Bronchial epithelial cell (primary cell): ENCODE results near the gene FRMD4A. TPM values are rescaled to one million over a fixed set of nuclear protein-coding genes. Genes with fewer than 3 reads are reported as not detected.

Experiments
- DNase-seq: peaks from one replicate; pipeline ENCODE4 v3.0.0-alpha.2; 2010; ENCODE audit warnings: low read depth
- FAIRE-seq: peaks from 2 replicates; lab custom pipeline; 2011; peaks lifted over from hg19 to GRCh38; lab: Jason Lieb, UNC
- H3K27me3 ChIP-seq: 2 replicates; pipeline ENCODE4 v1.5.1; 2011; ENCODE audit warnings: low read length; ENCODE audit not compliant: control insufficient read depth, insufficient read depth
- H3K36me3 ChIP-seq: 2 replicates; pipeline ENCODE4 v1.5.1; 2011; ENCODE audit warnings: low read length; ENCODE audit not compliant: control insufficient read depth, insufficient read depth
- H3K4me3 ChIP-seq: 2 replicates; pipeline ENCODE4 v1.5.1; 2011; ENCODE audit warnings: mild to moderate bottlenecking, low read depth, low read length, control low read depth
- CTCF ChIP-seq: IDR thresholded peaks from 2 replicates; pipeline ENCODE4 v1.5.1; 2011; ENCODE audit warnings: mild to moderate bottlenecking, moderate library complexity, low read length, control low read depth, inconsistent platforms; ENCODE audit not compliant: insufficient read depth, severe bottlenecking
- total RNA-seq: library from RNA; depleted of rRNA; stranded (reverse); fragments of >200 nt; gene quantifications from 2 replicates; pipeline ENCODE4 v1.2.1, GENCODE V29; 2014

The FRMD4A gene
- total RNA-seq, 1 donor from 2014 or later, result 3.2 TPM

- FAIRE-seq, result no peak
- H3K36me3 ChIP-seq, result no peaks in the 10 kb centered on the region
- no peaks in the 10 kb centered on the region for H3K27me3 ChIP-seq
- no peak overlapping the region for H3K4me3 ChIP-seq
- TF ChIP-seq CTCF, result no peak
- no peak for DNase-seq
Measured at GRCh38 chr10:13998163-13998835, 332.4 kb downstream of the FRMD4A start.

- Histone ChIP-seq H3K27me3 (no peaks in the 10 kb centered on the region), H3K36me3 (no peaks in the 10 kb centered on the region), H3K4me3 (no peak overlapping the region)
- FAIRE-seq (no peak), DNase-seq (no peak)
- TF ChIP-seq CTCF, result no peak
Measured at GRCh38 chr10:13997650-13998049, 333.1 kb downstream of the FRMD4A start.

- FAIRE-seq, result no peak
- Histone ChIP-seq H3K36me3 (no peaks in the 10 kb centered on the region), H3K27me3 (no peaks in the 10 kb centered on the region), H3K4me3 (no peak overlapping the region)
- TF ChIP-seq CTCF, result no peak
- no peak for DNase-seq
Measured at GRCh38 chr10:13994932-13995331, 335.8 kb downstream of the FRMD4A start.

- no peak for FAIRE-seq
- Histone ChIP-seq H3K4me3 (no peak overlapping the region), H3K27me3 (no peaks in the 10 kb centered on the region), H3K36me3 (no peaks in the 10 kb centered on the region)
- TF ChIP-seq CTCF, result no peak
- DNase-seq, result no peak
Measured at GRCh38 chr10:13993673-13994089, 337.0 kb downstream of the FRMD4A start.

- no peak for DNase-seq
- Histone ChIP-seq H3K4me3 (no peak overlapping the region), H3K27me3 (no peaks in the 10 kb centered on the region), H3K36me3 (no peaks in the 10 kb centered on the region)
- TF ChIP-seq CTCF, result no peak
- no peak for FAIRE-seq
Measured at GRCh38 chr10:13993169-13993568, 337.6 kb downstream of the FRMD4A start.

- FAIRE-seq (no peak), DNase-seq (no peak)
- H3K4me3 ChIP-seq, result no peak overlapping the region
- H3K36me3 ChIP-seq, result no peaks in the 10 kb centered on the region
- TF ChIP-seq CTCF, result no peak
- H3K27me3 ChIP-seq, result no peaks in the 10 kb centered on the region
Measured at GRCh38 chr10:13991353-13991752, 339.4 kb downstream of the FRMD4A start.
